H1 (cell line): Measurements from ENCODE around the gene CHMP4A. TPM values are rescaled to one million over a fixed set of nuclear protein-coding genes. Genes with fewer than 3 reads are reported as not detected.

Source experiments
- FOSL1 ChIP-seq: IDR thresholded peaks from 2 replicates; pipeline ENCODE4 v1.6.1; 2011; ENCODE audit warnings: mild to moderate bottlenecking, low read depth, low read length, moderate library complexity; ENCODE audit not compliant: insufficient read depth
- GABPA ChIP-seq: IDR thresholded peaks from 2 replicates; pipeline ENCODE4 v1.6.1; 2011; ENCODE audit warnings: mild to moderate bottlenecking, low read length, moderate library complexity, borderline replicate concordance; ENCODE audit not compliant: insufficient read depth
- YY1 ChIP-seq: IDR thresholded peaks from 2 replicates; pipeline ENCODE4 v1.6.1; 2011; ENCODE audit warnings: low read depth, mild to moderate bottlenecking, low read length
- polyA plus RNA-seq, 7 experiments: library from polyadenylated mRNA; depleted of rRNA in 3 of 7; stranded (reverse) in 5 of 7; unstranded in 2 of 7; fragments of >200 nt in 5 of 7; fragments of 200-250 nt in 2 of 7; gene quantifications; 1 replicate in 5 of 7; 2 replicates in 1 of 7; 4 replicates in 1 of 7; pipeline versions ENCODE4 v1.2.1 to v1.2.3, GENCODE V29; 2011 to 2013; ENCODE audit warnings: missing spikeins in 2 of 7, mixed read lengths in 2 of 7
- total RNA-seq: library from RNA; stranded (reverse); fragmentation: NEBNext Ultra II Directional; extraction: Animal tissue kit (Norgen Biotek cat#: 25700); gene quantifications from 2 replicates; pipeline ENCODE4 v1.2.1, GENCODE V29; 2021
- TF ChIP-seq, protein P1 (sequence below): IDR thresholded peaks from 2 replicates; pipeline ENCODE4 v1.6.1; 2012; ENCODE audit warnings: inconsistent platforms
- TF ChIP-seq, protein P2 (sequence below): fragments of 300-600 bp; sonication (generic); IDR thresholded peaks from 2 replicates; pipeline ENCODE4 v1.7.1; 2012; ENCODE audit warnings: low read length, moderate library complexity, mild to moderate bottlenecking, inconsistent platforms; ENCODE audit not compliant: insufficient replicate concordance

The CHMP4A gene
- total and polyA plus RNA-seq, 2 of the 8 experiments (the other 6 are each of a cell fraction or from before 2014, with no cell fraction given), result 32.9 to 37.6 TPM

DNA sequence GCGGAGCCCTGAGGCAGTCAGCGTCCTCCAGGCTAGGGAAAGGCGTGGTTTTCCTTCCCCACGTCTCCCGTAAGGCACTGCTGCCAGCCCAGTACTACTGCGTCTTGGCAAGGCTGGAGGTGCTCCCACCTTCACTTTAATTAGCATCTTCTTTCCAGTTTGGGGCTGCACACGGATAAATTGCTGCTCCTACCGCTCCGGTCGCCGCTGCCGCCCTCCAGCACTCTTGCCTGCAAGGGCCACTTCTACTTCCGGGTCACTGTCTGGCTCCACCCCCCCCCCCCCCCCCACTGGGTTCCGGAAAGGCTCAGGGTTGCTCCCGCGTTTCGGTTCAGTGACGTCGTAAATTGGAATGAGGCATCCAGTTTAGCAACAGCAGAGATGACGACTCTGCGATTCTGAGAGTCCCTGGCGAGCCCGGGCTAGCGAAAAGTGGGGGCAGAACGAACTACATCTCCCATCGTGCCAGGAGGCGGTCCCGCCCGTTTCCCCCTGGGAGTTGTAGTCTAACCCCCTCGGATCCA is 18.9 kb upstream of the CHMP4A start, which contains the start of gene NEDD8 (continued):
- TF ChIP-seq, protein P1, sequence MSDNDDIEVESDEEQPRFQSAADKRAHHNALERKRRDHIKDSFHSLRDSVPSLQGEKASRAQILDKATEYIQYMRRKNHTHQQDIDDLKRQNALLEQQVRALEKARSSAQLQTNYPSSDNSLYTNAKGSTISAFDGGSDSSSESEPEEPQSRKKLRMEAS, result no peak; the same call in 1 of the 2 replicates
- TF ChIP-seq, protein P2, sequence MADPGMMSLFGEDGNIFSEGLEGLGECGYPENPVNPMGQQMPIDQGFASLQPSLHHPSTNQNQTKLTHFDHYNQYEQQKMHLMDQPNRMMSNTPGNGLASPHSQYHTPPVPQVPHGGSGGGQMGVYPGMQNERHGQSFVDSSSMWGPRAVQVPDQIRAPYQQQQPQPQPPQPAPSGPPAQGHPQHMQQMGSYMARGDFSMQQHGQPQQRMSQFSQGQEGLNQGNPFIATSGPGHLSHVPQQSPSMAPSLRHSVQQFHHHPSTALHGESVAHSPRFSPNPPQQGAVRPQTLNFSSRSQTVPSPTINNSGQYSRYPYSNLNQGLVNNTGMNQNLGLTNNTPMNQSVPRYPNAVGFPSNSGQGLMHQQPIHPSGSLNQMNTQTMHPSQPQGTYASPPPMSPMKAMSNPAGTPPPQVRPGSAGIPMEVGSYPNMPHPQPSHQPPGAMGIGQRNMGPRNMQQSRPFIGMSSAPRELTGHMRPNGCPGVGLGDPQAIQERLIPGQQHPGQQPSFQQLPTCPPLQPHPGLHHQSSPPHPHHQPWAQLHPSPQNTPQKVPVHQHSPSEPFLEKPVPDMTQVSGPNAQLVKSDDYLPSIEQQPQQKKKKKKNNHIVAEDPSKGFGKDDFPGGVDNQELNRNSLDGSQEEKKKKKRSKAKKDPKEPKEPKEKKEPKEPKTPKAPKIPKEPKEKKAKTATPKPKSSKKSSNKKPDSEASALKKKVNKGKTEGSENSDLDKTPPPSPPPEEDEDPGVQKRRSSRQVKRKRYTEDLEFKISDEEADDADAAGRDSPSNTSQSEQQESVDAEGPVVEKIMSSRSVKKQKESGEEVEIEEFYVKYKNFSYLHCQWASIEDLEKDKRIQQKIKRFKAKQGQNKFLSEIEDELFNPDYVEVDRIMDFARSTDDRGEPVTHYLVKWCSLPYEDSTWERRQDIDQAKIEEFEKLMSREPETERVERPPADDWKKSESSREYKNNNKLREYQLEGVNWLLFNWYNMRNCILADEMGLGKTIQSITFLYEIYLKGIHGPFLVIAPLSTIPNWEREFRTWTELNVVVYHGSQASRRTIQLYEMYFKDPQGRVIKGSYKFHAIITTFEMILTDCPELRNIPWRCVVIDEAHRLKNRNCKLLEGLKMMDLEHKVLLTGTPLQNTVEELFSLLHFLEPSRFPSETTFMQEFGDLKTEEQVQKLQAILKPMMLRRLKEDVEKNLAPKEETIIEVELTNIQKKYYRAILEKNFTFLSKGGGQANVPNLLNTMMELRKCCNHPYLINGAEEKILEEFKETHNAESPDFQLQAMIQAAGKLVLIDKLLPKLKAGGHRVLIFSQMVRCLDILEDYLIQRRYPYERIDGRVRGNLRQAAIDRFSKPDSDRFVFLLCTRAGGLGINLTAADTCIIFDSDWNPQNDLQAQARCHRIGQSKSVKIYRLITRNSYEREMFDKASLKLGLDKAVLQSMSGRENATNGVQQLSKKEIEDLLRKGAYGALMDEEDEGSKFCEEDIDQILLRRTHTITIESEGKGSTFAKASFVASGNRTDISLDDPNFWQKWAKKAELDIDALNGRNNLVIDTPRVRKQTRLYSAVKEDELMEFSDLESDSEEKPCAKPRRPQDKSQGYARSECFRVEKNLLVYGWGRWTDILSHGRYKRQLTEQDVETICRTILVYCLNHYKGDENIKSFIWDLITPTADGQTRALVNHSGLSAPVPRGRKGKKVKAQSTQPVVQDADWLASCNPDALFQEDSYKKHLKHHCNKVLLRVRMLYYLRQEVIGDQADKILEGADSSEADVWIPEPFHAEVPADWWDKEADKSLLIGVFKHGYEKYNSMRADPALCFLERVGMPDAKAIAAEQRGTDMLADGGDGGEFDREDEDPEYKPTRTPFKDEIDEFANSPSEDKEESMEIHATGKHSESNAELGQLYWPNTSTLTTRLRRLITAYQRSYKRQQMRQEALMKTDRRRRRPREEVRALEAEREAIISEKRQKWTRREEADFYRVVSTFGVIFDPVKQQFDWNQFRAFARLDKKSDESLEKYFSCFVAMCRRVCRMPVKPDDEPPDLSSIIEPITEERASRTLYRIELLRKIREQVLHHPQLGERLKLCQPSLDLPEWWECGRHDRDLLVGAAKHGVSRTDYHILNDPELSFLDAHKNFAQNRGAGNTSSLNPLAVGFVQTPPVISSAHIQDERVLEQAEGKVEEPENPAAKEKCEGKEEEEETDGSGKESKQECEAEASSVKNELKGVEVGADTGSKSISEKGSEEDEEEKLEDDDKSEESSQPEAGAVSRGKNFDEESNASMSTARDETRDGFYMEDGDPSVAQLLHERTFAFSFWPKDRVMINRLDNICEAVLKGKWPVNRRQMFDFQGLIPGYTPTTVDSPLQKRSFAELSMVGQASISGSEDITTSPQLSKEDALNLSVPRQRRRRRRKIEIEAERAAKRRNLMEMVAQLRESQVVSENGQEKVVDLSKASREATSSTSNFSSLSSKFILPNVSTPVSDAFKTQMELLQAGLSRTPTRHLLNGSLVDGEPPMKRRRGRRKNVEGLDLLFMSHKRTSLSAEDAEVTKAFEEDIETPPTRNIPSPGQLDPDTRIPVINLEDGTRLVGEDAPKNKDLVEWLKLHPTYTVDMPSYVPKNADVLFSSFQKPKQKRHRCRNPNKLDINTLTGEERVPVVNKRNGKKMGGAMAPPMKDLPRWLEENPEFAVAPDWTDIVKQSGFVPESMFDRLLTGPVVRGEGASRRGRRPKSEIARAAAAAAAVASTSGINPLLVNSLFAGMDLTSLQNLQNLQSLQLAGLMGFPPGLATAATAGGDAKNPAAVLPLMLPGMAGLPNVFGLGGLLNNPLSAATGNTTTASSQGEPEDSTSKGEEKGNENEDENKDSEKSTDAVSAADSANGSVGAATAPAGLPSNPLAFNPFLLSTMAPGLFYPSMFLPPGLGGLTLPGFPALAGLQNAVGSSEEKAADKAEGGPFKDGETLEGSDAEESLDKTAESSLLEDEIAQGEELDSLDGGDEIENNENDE, result no peak
- TF ChIP-seq FOSL1, result no peak
- TF ChIP-seq YY1, result no peak
- peak; percentile 73; the same call in 1 of the 2 replicates for TF ChIP-seq GABPA
